WTC11 (cell line): ENCODE data around the gene ACSL1. TPM values are rescaled to one million over a fixed set of nuclear protein-coding genes. Genes with fewer than 3 reads are reported as not detected.

Experiments used
- ATAC-seq: fragments of 200-7000 bp; cut with Tn5 transposase; 2 replicates; pipeline ENCODE4 v1.10.0; 2021; ENCODE audit warnings: mild to moderate bottlenecking, moderate library complexity
- CTCF ChIA-PET: fragments of 300-600 bp; sonication (Branson Sonifier 250); formaldehyde crosslinking; loops from one replicate; lab custom pipeline; 2021; ENCODE audit warnings: antibody characterized with exemption; lab: Charles Lee
- POLR2A ChIA-PET: fragments of 350-600 bp; sonication (Branson Sonifier 250); formaldehyde crosslinking; loops from one replicate; lab custom pipeline; 2021; ENCODE audit warnings: antibody characterized with exemption; lab: Charles Lee
- DNase-seq: peaks from one replicate; pipeline ENCODE4 v3.0.0; 2021; ENCODE audit warnings: low spot score
- H3K27ac Mint-ChIP-seq: 2 replicates; pipeline ENCODE4 v1.8.0; 2021; ENCODE audit warnings: mixed read lengths
- H3K27me3 Mint-ChIP-seq: 2 replicates; pipeline ENCODE4 v1.8.0; 2021; ENCODE audit warnings: low read depth, mild to moderate bottlenecking, moderate library complexity, mixed read lengths
- H3K36me3 Mint-ChIP-seq: 2 replicates; pipeline ENCODE4 v1.8.0; 2021; ENCODE audit warnings: mixed read lengths
- H3K4me1 Mint-ChIP-seq: 2 replicates; pipeline ENCODE4 v1.8.0; 2022; ENCODE audit warnings: mixed read lengths
- H3K4me3 Mint-ChIP-seq: 2 replicates; pipeline ENCODE4 v1.8.0; 2021; ENCODE audit warnings: mild to moderate bottlenecking, moderate library complexity, mixed read lengths
- H3K9me3 Mint-ChIP-seq: 2 replicates; pipeline ENCODE4 v1.8.0; 2021; ENCODE audit warnings: mixed read lengths
- AR ChIP-seq: fragments of 250-450 bp; sonication (Bioruptor Pico); IDR thresholded peaks from 2 replicates; pipeline ENCODE4 v1.9.0; 2021; ENCODE audit warnings: mild to moderate bottlenecking
- ARID4B ChIP-seq: sonication (generic); formaldehyde crosslinking; IDR thresholded peaks from 2 replicates; pipeline ENCODE4 v1.8.0; 2023; ENCODE audit warnings: missing genetic modification reagents, mild to moderate bottlenecking, borderline replicate concordance
- ELF4 ChIP-seq: sonication (generic); formaldehyde crosslinking; IDR thresholded peaks from 2 replicates; pipeline ENCODE4 v1.8.1; 2022; ENCODE audit warnings: low read depth, mild to moderate bottlenecking, moderate library complexity, missing genetic modification reagents
- EMX1 ChIP-seq: fragments of 250-450 bp; sonication (Bioruptor Pico); IDR thresholded peaks from 2 replicates; pipeline ENCODE4 v1.8.0; 2021; ENCODE audit warnings: mild to moderate bottlenecking
- JUN ChIP-seq: sonication (generic); formaldehyde crosslinking; IDR thresholded peaks from 2 replicates; pipeline ENCODE4 v1.8.0; 2023; ENCODE audit warnings: mild to moderate bottlenecking, missing genetic modification reagents
- MXD4 ChIP-seq: fragments of 250-450 bp; sonication (Bioruptor Pico); IDR thresholded peaks from 2 replicates; pipeline ENCODE4 v1.8.0; 2021; ENCODE audit warnings: mild to moderate bottlenecking, moderate library complexity, borderline replicate concordance
- PRRX2 ChIP-seq: fragments of 250-450 bp; sonication (Bioruptor Pico); IDR thresholded peaks from 2 replicates; pipeline ENCODE4 v1.8.0; 2021; ENCODE audit warnings: mild to moderate bottlenecking
- SOX15 ChIP-seq: fragments of 250-450 bp; sonication (Bioruptor Pico); IDR thresholded peaks from 2 replicates; pipeline ENCODE4 v1.9.0; 2021; ENCODE audit warnings: mild to moderate bottlenecking
- ZNF281 ChIP-seq: sonication (generic); formaldehyde crosslinking; IDR thresholded peaks from 2 replicates; pipeline ENCODE4 v1.8.0; 2023; ENCODE audit warnings: mild to moderate bottlenecking, missing genetic modification reagents
- total RNA-seq: library from RNA; stranded (reverse); gene quantifications from 3 replicates; pipeline ENCODE4 v1.2.3, GENCODE V29; 2021
- TF ChIP-seq, protein P1 (sequence below): sonication (generic); formaldehyde crosslinking; IDR thresholded peaks from 2 replicates; pipeline ENCODE4 v1.8.0; 2022; ENCODE audit warnings: mild to moderate bottlenecking, missing genetic modification reagents
- TF ChIP-seq, protein P2 (sequence below): sonication (generic); formaldehyde crosslinking; conservative IDR thresholded peaks from 2 replicates; pipeline ENCODE4 v1.8.1; 2022; ENCODE audit warnings: mild to moderate bottlenecking, missing genetic modification reagents
- TF ChIP-seq, protein P3 (sequence below): sonication (generic); formaldehyde crosslinking; IDR thresholded peaks from 2 replicates; pipeline ENCODE4 v1.8.1; 2022; ENCODE audit warnings: missing genetic modification reagents, borderline replicate concordance
- TF ChIP-seq, protein P4 (sequence below): fragments of 250-450 bp; sonication (Bioruptor Pico); IDR thresholded peaks from 2 replicates; pipeline ENCODE4 v1.9.0; 2021; ENCODE audit warnings: mild to moderate bottlenecking, borderline replicate concordance

Gene ACSL1
- total RNA-seq, 1 experiment from 2014 or later = 6.6 TPM

DNA sequence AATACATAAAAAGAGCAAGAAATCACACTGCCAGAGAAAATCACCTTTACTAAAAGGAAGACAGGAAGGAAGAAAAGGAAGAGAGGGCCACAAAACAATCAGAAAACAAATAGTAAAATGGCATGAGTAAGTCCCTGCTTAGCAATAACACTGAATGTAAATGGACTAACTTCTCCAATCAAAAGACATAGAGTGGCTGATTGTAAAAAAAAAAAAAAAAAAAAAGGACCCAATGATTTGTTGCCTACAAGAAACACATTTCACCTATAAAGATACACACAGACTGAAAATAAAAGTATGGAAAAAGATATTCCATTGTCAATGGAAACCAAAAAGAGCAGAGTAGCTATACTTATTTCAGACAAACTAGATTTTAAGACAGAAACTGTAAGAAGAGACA is 104.5 kb downstream of the ACSL1 start:
- no peak for ATAC-seq
- no peak for DNase-seq
- no peaks in the 10 kb centered on the region for H3K9me3 Mint-ChIP-seq
- no peaks in the 10 kb centered on the region for H3K27me3 Mint-ChIP-seq
- CTCF ChIA-PET = no interaction called here
- H3K4me3 Mint-ChIP-seq = no peak overlapping the region
- peaks cover 76% of the 10 kb centered on the region for H3K36me3 Mint-ChIP-seq
- H3K27ac Mint-ChIP-seq = no peak overlapping the region
- TF ChIP-seq ELF4 (CRISPR knock-in tag) (no peak), SOX15 (CRISPR knock-in tag) (no peak), JUN (no peak), AR (CRISPR knock-in tag) (no peak)
- TF ChIP-seq, all 79 proteins: peak for 0
- no peaks in the 10 kb centered on the region for H3K4me1 Mint-ChIP-seq
- POLR2A ChIA-PET = interaction anchor here (1.8 kb wide), 1 partner anchor 13 kb away, joined by 5 read pairs; the partner anchor contains the start of gene CENPU

DNA sequence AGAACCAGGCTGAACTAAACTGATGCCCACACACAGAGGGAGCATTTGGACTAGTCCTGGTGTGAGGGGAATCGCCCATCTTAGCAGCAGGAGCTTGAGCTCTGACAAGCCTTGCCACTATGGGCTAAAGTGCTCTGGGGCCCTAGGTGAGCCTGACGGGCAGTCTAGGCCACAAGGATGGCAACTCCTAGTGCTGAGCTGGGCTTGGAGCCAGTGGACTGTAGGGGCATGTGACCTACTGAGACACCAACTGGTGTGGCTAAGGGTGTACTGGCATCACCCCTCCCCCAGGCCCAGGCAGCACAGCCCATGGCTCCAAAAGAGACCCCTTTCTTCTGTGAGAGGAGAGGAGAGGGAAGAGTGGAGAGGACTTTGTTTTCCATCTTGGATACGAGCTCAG is 106.4 kb downstream of the ACSL1 start:
- DNase-seq (no peak), ATAC-seq (no peak)
- no peaks in the 10 kb centered on the region for H3K9me3 Mint-ChIP-seq
- peaks cover 84% of the 10 kb centered on the region for H3K36me3 Mint-ChIP-seq
- ChIA-PET POLR2A (no interaction called here), CTCF (no interaction called here)
- no peak overlapping the region for H3K27ac Mint-ChIP-seq
- H3K4me3 Mint-ChIP-seq = no peak overlapping the region
- no peak for TF ChIP-seq EMX1 (CRISPR knock-in tag)
- TF ChIP-seq PRRX2 (CRISPR knock-in tag) = no peak
- TF ChIP-seq JUN = no peak
- no peak for TF ChIP-seq ARID4B
- TF ChIP-seq, protein P1, sequence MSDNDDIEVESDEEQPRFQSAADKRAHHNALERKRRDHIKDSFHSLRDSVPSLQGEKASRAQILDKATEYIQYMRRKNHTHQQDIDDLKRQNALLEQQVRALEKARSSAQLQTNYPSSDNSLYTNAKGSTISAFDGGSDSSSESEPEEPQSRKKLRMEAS (CRISPR knock-in tag) = no peak
- TF ChIP-seq, protein P2, sequence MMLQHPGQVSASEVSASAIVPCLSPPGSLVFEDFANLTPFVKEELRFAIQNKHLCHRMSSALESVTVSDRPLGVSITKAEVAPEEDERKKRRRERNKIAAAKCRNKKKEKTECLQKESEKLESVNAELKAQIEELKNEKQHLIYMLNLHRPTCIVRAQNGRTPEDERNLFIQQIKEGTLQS = no peak
- TF ChIP-seq, protein P3, sequence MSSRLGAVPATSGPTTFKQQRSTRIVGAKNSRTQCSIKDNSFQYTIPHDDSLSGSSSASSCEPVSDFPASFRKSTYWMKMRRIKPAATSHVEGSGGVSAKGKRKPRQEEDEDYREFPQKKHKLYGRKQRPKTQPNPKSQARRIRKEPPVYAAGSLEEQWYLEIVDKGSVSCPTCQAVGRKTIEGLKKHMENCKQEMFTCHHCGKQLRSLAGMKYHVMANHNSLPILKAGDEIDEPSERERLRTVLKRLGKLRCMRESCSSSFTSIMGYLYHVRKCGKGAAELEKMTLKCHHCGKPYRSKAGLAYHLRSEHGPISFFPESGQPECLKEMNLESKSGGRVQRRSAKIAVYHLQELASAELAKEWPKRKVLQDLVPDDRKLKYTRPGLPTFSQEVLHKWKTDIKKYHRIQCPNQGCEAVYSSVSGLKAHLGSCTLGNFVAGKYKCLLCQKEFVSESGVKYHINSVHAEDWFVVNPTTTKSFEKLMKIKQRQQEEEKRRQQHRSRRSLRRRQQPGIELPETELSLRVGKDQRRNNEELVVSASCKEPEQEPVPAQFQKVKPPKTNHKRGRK (CRISPR knock-in tag) = no peak
- no peak for TF ChIP-seq ZNF281 (CRISPR knock-in tag)
- TF ChIP-seq, protein P4, sequence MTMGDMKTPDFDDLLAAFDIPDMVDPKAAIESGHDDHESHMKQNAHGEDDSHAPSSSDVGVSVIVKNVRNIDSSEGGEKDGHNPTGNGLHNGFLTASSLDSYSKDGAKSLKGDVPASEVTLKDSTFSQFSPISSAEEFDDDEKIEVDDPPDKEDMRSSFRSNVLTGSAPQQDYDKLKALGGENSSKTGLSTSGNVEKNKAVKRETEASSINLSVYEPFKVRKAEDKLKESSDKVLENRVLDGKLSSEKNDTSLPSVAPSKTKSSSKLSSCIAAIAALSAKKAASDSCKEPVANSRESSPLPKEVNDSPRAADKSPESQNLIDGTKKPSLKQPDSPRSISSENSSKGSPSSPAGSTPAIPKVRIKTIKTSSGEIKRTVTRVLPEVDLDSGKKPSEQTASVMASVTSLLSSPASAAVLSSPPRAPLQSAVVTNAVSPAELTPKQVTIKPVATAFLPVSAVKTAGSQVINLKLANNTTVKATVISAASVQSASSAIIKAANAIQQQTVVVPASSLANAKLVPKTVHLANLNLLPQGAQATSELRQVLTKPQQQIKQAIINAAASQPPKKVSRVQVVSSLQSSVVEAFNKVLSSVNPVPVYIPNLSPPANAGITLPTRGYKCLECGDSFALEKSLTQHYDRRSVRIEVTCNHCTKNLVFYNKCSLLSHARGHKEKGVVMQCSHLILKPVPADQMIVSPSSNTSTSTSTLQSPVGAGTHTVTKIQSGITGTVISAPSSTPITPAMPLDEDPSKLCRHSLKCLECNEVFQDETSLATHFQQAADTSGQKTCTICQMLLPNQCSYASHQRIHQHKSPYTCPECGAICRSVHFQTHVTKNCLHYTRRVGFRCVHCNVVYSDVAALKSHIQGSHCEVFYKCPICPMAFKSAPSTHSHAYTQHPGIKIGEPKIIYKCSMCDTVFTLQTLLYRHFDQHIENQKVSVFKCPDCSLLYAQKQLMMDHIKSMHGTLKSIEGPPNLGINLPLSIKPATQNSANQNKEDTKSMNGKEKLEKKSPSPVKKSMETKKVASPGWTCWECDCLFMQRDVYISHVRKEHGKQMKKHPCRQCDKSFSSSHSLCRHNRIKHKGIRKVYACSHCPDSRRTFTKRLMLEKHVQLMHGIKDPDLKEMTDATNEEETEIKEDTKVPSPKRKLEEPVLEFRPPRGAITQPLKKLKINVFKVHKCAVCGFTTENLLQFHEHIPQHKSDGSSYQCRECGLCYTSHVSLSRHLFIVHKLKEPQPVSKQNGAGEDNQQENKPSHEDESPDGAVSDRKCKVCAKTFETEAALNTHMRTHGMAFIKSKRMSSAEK = no peak
- TF ChIP-seq MXD4 (CRISPR knock-in tag) = no peak
- no peaks in the 10 kb centered on the region for H3K4me1 Mint-ChIP-seq
- no peaks in the 10 kb centered on the region for H3K27me3 Mint-ChIP-seq
